RWPE2 (cell line): ENCODE measurements around the gene ZNF467.

Experiments
- ATAC-seq: fragments of 200-7000 bp; cut with Tn5 transposase; 3 replicates; pipeline ENCODE4 v1.9.1; 2021; ENCODE audit warnings: low read depth
- DNase-seq: peaks from one replicate; pipeline ENCODE4 v3.0.0-alpha.2; 2020; ENCODE audit warnings: low spot score
- H3K27ac ChIP-seq: fragments of 450-650 bp; 2 replicates; pipeline ENCODE4 v1.5.1; 2017; ENCODE audit warnings: mild to moderate bottlenecking; ENCODE audit not compliant: poor library complexity, severe bottlenecking
- H3K27me3 ChIP-seq: fragments of 250-450 bp; sonication (Bioruptor Pico); 2 replicates; pipeline ENCODE4 v1.5.1; 2021; ENCODE audit warnings: mild to moderate bottlenecking, moderate library complexity; ENCODE audit not compliant: insufficient read depth, poor library complexity, severe bottlenecking
- H3K36me3 ChIP-seq: fragments of 250-450 bp; sonication (Bioruptor Pico); 2 replicates; pipeline ENCODE4 v1.5.1; 2020; ENCODE audit warnings: low read depth, mild to moderate bottlenecking, moderate library complexity
- H3K4me1 ChIP-seq: fragments of 250-450 bp; sonication (Bioruptor Pico); 2 replicates; pipeline ENCODE4 v1.5.1; 2021; ENCODE audit warnings: mild to moderate bottlenecking, moderate library complexity; ENCODE audit not compliant: insufficient read depth, poor library complexity, severe bottlenecking
- H3K4me3 ChIP-seq: fragments of 250-450 bp; sonication (Bioruptor Pico); 2 replicates; pipeline ENCODE4 v1.5.1; 2021; ENCODE audit warnings: mild to moderate bottlenecking, moderate library complexity; ENCODE audit not compliant: severe bottlenecking
- H3K9me3 ChIP-seq: fragments of 250-450 bp; sonication (Bioruptor Pico); 2 replicates; pipeline ENCODE4 v1.5.1; 2021; ENCODE audit warnings: mild to moderate bottlenecking, moderate library complexity; ENCODE audit not compliant: severe bottlenecking
- TF ChIP-seq, protein P1 (sequence below): fragments of 450-650 bp; IDR thresholded peaks from one replicate; pipeline ENCODE4 v1.5.1; 2017; ENCODE audit warnings: mild to moderate bottlenecking, moderate library complexity; ENCODE audit not compliant: poor library complexity, severe bottlenecking

The ZNF467 gene

GRCh38 chr7:149806726-149807125, 33.3 kb upstream of the ZNF467 start:
- no peaks in the 10 kb centered on the region for H3K27me3 ChIP-seq
- no peaks in the 10 kb centered on the region for H3K36me3 ChIP-seq
- H3K9me3 ChIP-seq: no peaks in the 10 kb centered on the region
- H3K4me1 ChIP-seq: no peaks in the 10 kb centered on the region
- no peak for DNase-seq
- H3K27ac ChIP-seq: no peak overlapping the region
- TF ChIP-seq, protein P1, sequence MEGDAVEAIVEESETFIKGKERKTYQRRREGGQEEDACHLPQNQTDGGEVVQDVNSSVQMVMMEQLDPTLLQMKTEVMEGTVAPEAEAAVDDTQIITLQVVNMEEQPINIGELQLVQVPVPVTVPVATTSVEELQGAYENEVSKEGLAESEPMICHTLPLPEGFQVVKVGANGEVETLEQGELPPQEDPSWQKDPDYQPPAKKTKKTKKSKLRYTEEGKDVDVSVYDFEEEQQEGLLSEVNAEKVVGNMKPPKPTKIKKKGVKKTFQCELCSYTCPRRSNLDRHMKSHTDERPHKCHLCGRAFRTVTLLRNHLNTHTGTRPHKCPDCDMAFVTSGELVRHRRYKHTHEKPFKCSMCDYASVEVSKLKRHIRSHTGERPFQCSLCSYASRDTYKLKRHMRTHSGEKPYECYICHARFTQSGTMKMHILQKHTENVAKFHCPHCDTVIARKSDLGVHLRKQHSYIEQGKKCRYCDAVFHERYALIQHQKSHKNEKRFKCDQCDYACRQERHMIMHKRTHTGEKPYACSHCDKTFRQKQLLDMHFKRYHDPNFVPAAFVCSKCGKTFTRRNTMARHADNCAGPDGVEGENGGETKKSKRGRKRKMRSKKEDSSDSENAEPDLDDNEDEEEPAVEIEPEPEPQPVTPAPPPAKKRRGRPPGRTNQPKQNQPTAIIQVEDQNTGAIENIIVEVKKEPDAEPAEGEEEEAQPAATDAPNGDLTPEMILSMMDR: no peak
- ATAC-seq: no peak
- no peak overlapping the region for H3K4me3 ChIP-seq

GRCh38 chr7:149804106-149804505, 30.7 kb upstream of the ZNF467 start:
- ATAC-seq: no peak
- no peaks in the 10 kb centered on the region for H3K9me3 ChIP-seq
- H3K36me3 ChIP-seq: no peaks in the 10 kb centered on the region
- H3K4me1 ChIP-seq: no peaks in the 10 kb centered on the region
- no peak overlapping the region for H3K27ac ChIP-seq
- no peak overlapping the region for H3K4me3 ChIP-seq
- DNase-seq: no peak
- TF ChIP-seq, protein P1: no peak
- no peaks in the 10 kb centered on the region for H3K27me3 ChIP-seq

- TF ChIP-seq, protein P1: no peak
- Histone ChIP-seq H3K9me3 (no peaks in the 10 kb centered on the region), H3K36me3 (no peaks in the 10 kb centered on the region), H3K27ac (no peak overlapping the region), H3K4me3 (no peak overlapping the region), H3K4me1 (no peaks in the 10 kb centered on the region), H3K27me3 (no peaks in the 10 kb centered on the region)
- no peak; the same call in 2 of the 3 replicates for ATAC-seq
- DNase-seq: no peak
Observed at GRCh38 chr7:149803551-149804074, 30.2 kb upstream of the ZNF467 start.

DNA sequence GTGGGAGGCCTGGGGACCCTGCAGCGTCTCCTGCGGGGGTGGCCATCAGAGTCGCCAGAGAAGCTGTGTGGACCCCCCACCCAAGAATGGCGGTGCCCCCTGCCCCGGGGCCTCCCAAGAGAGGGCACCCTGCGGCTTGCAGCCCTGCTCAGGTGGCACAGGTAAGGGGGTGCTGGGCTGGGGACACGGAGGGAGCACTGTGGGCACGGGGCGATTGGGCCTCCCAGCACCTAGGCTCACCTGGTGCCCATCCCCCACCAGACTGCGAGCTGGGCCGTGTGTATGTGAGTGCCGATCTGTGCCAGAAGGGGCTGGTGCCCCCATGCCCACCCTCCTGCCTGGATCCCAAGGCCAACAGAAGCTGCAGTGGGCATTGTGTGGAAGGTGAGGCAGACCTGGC, 29.6 kb upstream of the ZNF467 start:
- Histone ChIP-seq H3K27ac (no peak overlapping the region), H3K9me3 (no peaks in the 10 kb centered on the region), H3K4me1 (no peaks in the 10 kb centered on the region), H3K36me3 (no peaks in the 10 kb centered on the region), H3K27me3 (no peaks in the 10 kb centered on the region), H3K4me3 (no peak overlapping the region)
- ATAC-seq (no peak), DNase-seq (no peak)
- TF ChIP-seq, protein P1: no peak

GRCh38 chr7:149801816-149802215, 28.4 kb upstream of the ZNF467 start:
- Histone ChIP-seq H3K9me3 (no peaks in the 10 kb centered on the region), H3K27ac (no peak overlapping the region), H3K27me3 (no peaks in the 10 kb centered on the region), H3K4me3 (no peak overlapping the region), H3K36me3 (no peaks in the 10 kb centered on the region), H3K4me1 (no peaks in the 10 kb centered on the region)
- TF ChIP-seq, protein P1: no peak
- no peak for DNase-seq
- no peak for ATAC-seq
